ENCODE results near the gene PIGK.
"Not testable (repeated sequence)": the region's sequence is repeated elsewhere in the genome, so short reads cannot be mapped to it uniquely, and the experiment has no call there.

The PIGK gene

GRCh38 chr1:77188770-77189169 lies 30.5 kb downstream of the PIGK start:
- DNase-seq, result no peak

GRCh38 chr1:77186907-77187306 lies 32.3 kb downstream of the PIGK start:
- DNase-seq, result not testable (repeated sequence)

GRCh38 chr1:77182083-77182482 lies 37.1 kb downstream of the PIGK start:
- DNase-seq, result no peak

GRCh38 chr1:77179632-77180031 lies 39.6 kb downstream of the PIGK start:
- no peak for DNase-seq

GRCh38 chr1:77175230-77175844 lies 43.9 kb downstream of the PIGK start:
- no peak for DNase-seq

GRCh38 chr1:77170687-77171086 lies 48.5 kb downstream of the PIGK start:
- no peak for DNase-seq

GRCh38 chr1:77168358-77168757 lies 50.9 kb downstream of the PIGK start:
- DNase-seq, result no peak

- DNase-seq, result no peak
Measured at GRCh38 chr1:77164434-77164944, 54.7 kb downstream of the PIGK start.

GRCh38 chr1:77159706-77160105 lies 59.5 kb downstream of the PIGK start:
- DNase-seq, result not testable (repeated sequence)

GRCh38 chr1:77156214-77156613 lies 63.0 kb downstream of the PIGK start:
- DNase-seq, result no peak

GRCh38 chr1:77146270-77146669 lies 73.0 kb downstream of the PIGK start:
- no peak for DNase-seq

- no peak for DNase-seq
Measured at GRCh38 chr1:77143529-77144121, 75.6 kb downstream of the PIGK start.

GRCh38 chr1:77139389-77139788 lies 79.8 kb downstream of the PIGK start:
- no peak for DNase-seq

GRCh38 chr1:77134359-77134758 lies 84.9 kb downstream of the PIGK start:
- no peak for DNase-seq

GRCh38 chr1:77133731-77134358 lies 85.4 kb downstream of the PIGK start:
- no peak for DNase-seq

- no peak for DNase-seq
Measured at GRCh38 chr1:77126307-77126706, 92.9 kb downstream of the PIGK start.

GRCh38 chr1:77121503-77121902 lies 97.7 kb downstream of the PIGK start:
- no peak for DNase-seq

GRCh38 chr1:77120950-77121349 lies 98.3 kb downstream of the PIGK start:
- DNase-seq, result no peak

GRCh38 chr1:77118712-77119111 lies 100.5 kb downstream of the PIGK start:
- DNase-seq, result no peak

GRCh38 chr1:77104672-77105071 lies 114.6 kb downstream of the PIGK start:
- DNase-seq, result no peak

- no peak for DNase-seq
Measured at GRCh38 chr1:77103486-77103885, 115.7 kb downstream of the PIGK start.

- DNase-seq, result no peak
Measured at GRCh38 chr1:77100875-77101274, 118.4 kb downstream of the PIGK start.

- no peak for DNase-seq
Measured at GRCh38 chr1:77096496-77097255, 122.6 kb downstream of the PIGK start.

- DNase-seq, result no peak
Measured at GRCh38 chr1:77095236-77095635, 124.0 kb downstream of the PIGK start.
